Esophagus (tissue), 2 donors: ENCODE data around the gene THADA. TPM values are rescaled to one million over a fixed set of nuclear protein-coding genes. Genes with fewer than 3 reads are reported as not detected.

Experiments
- H3K27ac ChIP-seq, 2 donors: one replicate each; pipeline ENCODE4 v1.5.1; 2013; ENCODE audit warnings: low read depth in 2 of 2, mild to moderate bottlenecking in 2 of 2, inconsistent platforms in 1 of 2, low read length in 1 of 2, moderate library complexity in 1 of 2
- H3K27me3 ChIP-seq, 2 donors: one replicate each; pipeline ENCODE4 v1.6.1; 2013; ENCODE audit warnings: low read length in 2 of 2, control low read depth in 1 of 2, mild to moderate bottlenecking in 1 of 2; ENCODE audit not compliant: insufficient read depth in 2 of 2, control insufficient read depth in 1 of 2
- H3K36me3 ChIP-seq, 2 donors: one replicate each; pipeline ENCODE4 v1.6.1; 2013; ENCODE audit warnings: low read length in 1 of 2; ENCODE audit not compliant: control insufficient read depth in 2 of 2, insufficient read depth in 2 of 2
- H3K4me1 ChIP-seq, 2 donors: one replicate each; pipeline ENCODE4 v1.6.1; 2013; ENCODE audit warnings: low read length in 1 of 2; ENCODE audit not compliant: control insufficient read depth in 2 of 2, insufficient read depth in 2 of 2
- H3K4me3 ChIP-seq, 2 donors: one replicate each; pipeline ENCODE4 v1.5.1; 2013; ENCODE audit warnings: low read length in 2 of 2, mild to moderate bottlenecking in 2 of 2, low read depth in 1 of 2, moderate library complexity in 1 of 2
- H3K9me3 ChIP-seq, 2 donors: one replicate each; pipeline ENCODE4 v1.6.1; 2013; ENCODE audit warnings: mild to moderate bottlenecking in 2 of 2, low read depth in 1 of 2, low read length in 1 of 2, moderate library complexity in 1 of 2; ENCODE audit not compliant: control insufficient read depth in 2 of 2, insufficient read depth in 1 of 2
- WGBS, 2 donors: extraction: QIAGEN DNeasy Blood & Tissue Kit; methylation state at CpG; one replicate each; pipeline ENCODE4 v1.1.7; 2013; 5-methylcytosine and 5-hydroxymethylcytosine counted together
- polyA plus RNA-seq, 2 donors: library from polyadenylated mRNA; stranded (reverse); fragments of 200-250 nt; gene quantifications; one replicate each; pipeline ENCODE4 v1.2.3, GENCODE V29; 2013
- donor health status: healthy with polysubstance abuse.
- donor health status: Bipolar disorder and iron deficiency.

THADA gene
- polyA plus RNA-seq, 2 donors = 8.3 to 13.2 TPM

GRCh38 chr2:43417300-43417699 is 178.5 kb downstream of the THADA start:
- H3K4me1 ChIP-seq = peaks cover 2 to 7% of the 10 kb centered on the region in 2 donors
- H3K36me3 ChIP-seq = no peaks in the 10 kb centered on the region
- WGBS, 2 donors = 38 to 60% methylated on average over 1 of the region's 1 CpG
- H3K27me3 ChIP-seq = no peaks in the 10 kb centered on the region
- no peaks in the 10 kb centered on the region for H3K9me3 ChIP-seq
- H3K27ac ChIP-seq = no peak overlapping the region
- H3K4me3 ChIP-seq = no peak overlapping the region

GRCh38 chr2:43415592-43415991 is 180.2 kb downstream of the THADA start:
- 44 to 47% methylated on average over 7 of the region's 7 CpGs for WGBS, 2 donors
- H3K9me3 ChIP-seq = no peaks in the 10 kb centered on the region
- peak overlapping the region; percentile 60 to 83 for H3K27ac ChIP-seq
- H3K4me1 ChIP-seq = peaks cover 2 to 5% of the 10 kb centered on the region in 2 donors
- H3K36me3 ChIP-seq = no peaks in the 10 kb centered on the region
- H3K27me3 ChIP-seq = no peaks in the 10 kb centered on the region
- no peak overlapping the region for H3K4me3 ChIP-seq

GRCh38 chr2:43414586-43415135 is 181.2 kb downstream of the THADA start:
- no peaks in the 10 kb centered on the region for H3K9me3 ChIP-seq
- H3K27me3 ChIP-seq = no peaks in the 10 kb centered on the region
- no peaks in the 10 kb centered on the region for H3K36me3 ChIP-seq
- WGBS, 2 donors = 38 to 63% methylated on average over 4 of the region's 4 CpGs
- H3K27ac ChIP-seq = no peak overlapping the region
- H3K4me3 ChIP-seq = no peak overlapping the region
- peaks cover 2 to 5% of the 10 kb centered on the region in 2 donors for H3K4me1 ChIP-seq

GRCh38 chr2:43414033-43414432 is 181.8 kb downstream of the THADA start:
- Histone ChIP-seq H3K4me1 (peaks cover 2 to 5% of the 10 kb centered on the region in 2 donors), H3K27ac (no peak overlapping the region), H3K36me3 (no peaks in the 10 kb centered on the region), H3K4me3 (no peak overlapping the region), H3K27me3 (no peaks in the 10 kb centered on the region), H3K9me3 (no peaks in the 10 kb centered on the region)
- WGBS, 2 donors = 87% methylated on average over 2 of the region's 2 CpGs

- Histone ChIP-seq H3K27me3 (no peaks in the 10 kb centered on the region), H3K4me3 (no peak overlapping the region), H3K4me1 (peaks cover 2 to 5% of the 10 kb centered on the region in 2 donors), H3K9me3 (no peaks in the 10 kb centered on the region), H3K27ac (no peak overlapping the region), H3K36me3 (no peaks in the 10 kb centered on the region)
- WGBS, 2 donors = 17 to 24% methylated on average over 3 of the region's 3 CpGs
Measured at GRCh38 chr2:43412114-43412753, 183.6 kb downstream of the THADA start.

- Histone ChIP-seq H3K27me3 (no peaks in the 10 kb centered on the region), H3K36me3 (no peaks in the 10 kb centered on the region), H3K4me3 (no peak overlapping the region), H3K4me1 (peaks cover 0 to 4% of the 10 kb centered on the region in 2 donors), H3K27ac (no peak overlapping the region), H3K9me3 (no peaks in the 10 kb centered on the region)
- 78 to 88% methylated on average over 6 of the region's 6 CpGs for WGBS, 2 donors
Measured at GRCh38 chr2:43410055-43410604, 185.7 kb downstream of the THADA start.

GRCh38 chr2:43408407-43409160 is 187.3 kb downstream of the THADA start:
- peaks cover 0 to 4% of the 10 kb centered on the region in 2 donors for H3K4me1 ChIP-seq
- no peak overlapping the region for H3K4me3 ChIP-seq
- H3K9me3 ChIP-seq = no peaks in the 10 kb centered on the region
- no peaks in the 10 kb centered on the region for H3K36me3 ChIP-seq
- H3K27me3 ChIP-seq = no peaks in the 10 kb centered on the region
- WGBS, 2 donors = 42 to 72% methylated on average over 2 of the region's 2 CpGs
- peak overlapping the region in 1 of 2 donors; percentile 91 for H3K27ac ChIP-seq

- WGBS, 2 donors = 52 to 72% methylated on average over 2 of the region's 2 CpGs
- Histone ChIP-seq H3K9me3 (no peaks in the 10 kb centered on the region), H3K27me3 (no peaks in the 10 kb centered on the region), H3K36me3 (no peaks in the 10 kb centered on the region), H3K27ac (peak overlapping the region; percentile 76 to 91), H3K4me1 (peaks cover 0 to 3% of the 10 kb centered on the region in 2 donors), H3K4me3 (no peak overlapping the region)
Measured at GRCh38 chr2:43407935-43408334, 187.9 kb downstream of the THADA start.

GRCh38 chr2:43406651-43407279 is 189.1 kb downstream of the THADA start:
- Histone ChIP-seq H3K4me3 (no peak overlapping the region), H3K9me3 (no peaks in the 10 kb centered on the region), H3K27ac (peak overlapping the region; percentile 34 to 71), H3K27me3 (no peaks in the 10 kb centered on the region), H3K4me1 (peaks cover 0 to 5% of the 10 kb centered on the region in 2 donors), H3K36me3 (no peaks in the 10 kb centered on the region)
- 44 to 56% methylated on average over 6 of the region's 6 CpGs for WGBS, 2 donors
